Astrocyte of the cerebellum (primary cell): ENCODE data around the gene PAQR4.

ENCODE experiments used
- DNase-seq: peaks from one replicate; pipeline ENCODE4 v3.0.0-alpha.2; 2011; ENCODE audit warnings: low read depth
- H3K4me3 ChIP-seq: 2 replicates; pipeline ENCODE4 v1.5.1; 2011; ENCODE audit warnings: mild to moderate bottlenecking, low read depth, low read length, moderate library complexity
- CTCF ChIP-seq: IDR thresholded peaks from 2 replicates; pipeline ENCODE4 v1.5.1; 2012; ENCODE audit warnings: low read length, low read depth, moderate library complexity, mild to moderate bottlenecking; ENCODE audit errors: missing control alignments
- in situ Hi-C: cut with HindIII; loops from 2 replicates; pipeline ENCODE4 v1.10.0; 2017; ENCODE audit warnings: low sequenced_read_pairs

The PAQR4 gene

GRCh38 chr16:2966043-2966807 is 2.9 kb upstream of the PAQR4 start:
- in situ Hi-C loops = no loop called here
- no peak for DNase-seq
- H3K4me3 ChIP-seq = no peak overlapping the region
- TF ChIP-seq CTCF = no peak

GRCh38 chr16:2966808-2967191 is 2.3 kb upstream of the PAQR4 start:
- DNase-seq = no peak
- in situ Hi-C loops = no loop called here
- H3K4me3 ChIP-seq = no peak overlapping the region
- no peak for TF ChIP-seq CTCF

- no peak overlapping the region for H3K4me3 ChIP-seq
- no peak for TF ChIP-seq CTCF
- in situ Hi-C loops = no loop called here
- DNase-seq = no peak
These were observed 1.9 kb upstream of the PAQR4 start for GRCh38 chr16:2967211-2967631.

- H3K4me3 ChIP-seq = no peak overlapping the region
- no peak for DNase-seq
- no peak for TF ChIP-seq CTCF
- in situ Hi-C loops = no loop called here
These were observed 1.4 kb upstream of the PAQR4 start for GRCh38 chr16:2967721-2968161.

- in situ Hi-C loops = no loop called here
- DNase-seq = no peak
- no peak overlapping the region for H3K4me3 ChIP-seq
- TF ChIP-seq CTCF = no peak
These were observed 795 bp upstream of the PAQR4 start for GRCh38 chr16:2968368-2968737.

- DNase-seq = no peak
- peak overlapping the region; percentile 42 for H3K4me3 ChIP-seq
- in situ Hi-C loops = no loop called here
- peak; percentile 44 for TF ChIP-seq CTCF
These were observed 685 bp downstream of the PAQR4 start for GRCh38 chr16:2969545-2970521.
